GM21529 (cell line): ENCODE measurements around the gene SPOCK1.
"Not testable (repeated sequence)": the region's sequence is repeated elsewhere in the genome, so short reads cannot be mapped to it uniquely, and the experiment has no call there.

ENCODE experiments used
- ATAC-seq: cut with Tn5 transposase; IDR thresholded peaks from one replicate; pipeline ENCODE4 v1.9.1; 2021; ENCODE audit not compliant: unreplicated experiment

Gene SPOCK1

DNA sequence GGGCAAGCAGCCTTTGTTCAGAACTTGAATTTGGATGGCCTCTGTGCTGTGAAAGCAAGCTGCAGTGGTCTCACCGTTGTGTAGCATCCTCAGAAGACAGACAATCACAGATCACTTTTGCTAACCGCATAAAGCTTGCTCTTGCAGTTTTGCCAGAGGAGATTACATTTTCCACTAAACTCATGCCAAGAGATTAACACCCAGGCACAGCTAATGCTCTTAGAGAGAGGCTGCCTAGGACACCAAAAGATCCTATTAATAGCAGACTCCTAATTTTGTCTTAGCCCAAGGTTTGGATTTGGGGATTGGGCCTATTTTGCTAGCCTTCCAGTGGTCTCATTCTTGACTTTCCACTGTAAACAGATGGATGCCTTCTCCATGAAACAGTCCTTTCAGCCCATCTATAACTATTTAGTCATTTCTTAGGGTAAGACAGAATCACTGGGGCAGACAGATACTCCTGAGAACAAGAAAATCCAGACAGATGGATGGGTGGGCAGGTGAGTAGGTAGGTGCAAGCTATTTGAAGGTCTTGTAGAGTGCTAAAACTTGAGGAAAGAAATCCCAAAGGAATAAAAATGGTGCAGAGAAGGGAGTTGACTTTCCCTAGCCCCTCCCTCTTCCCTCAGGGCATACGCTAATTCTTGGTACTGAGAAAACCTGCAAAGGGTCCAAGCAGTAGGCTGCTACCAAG, 506.2 kb downstream of the SPOCK1 start:
- ATAC-seq, result no peak

DNA sequence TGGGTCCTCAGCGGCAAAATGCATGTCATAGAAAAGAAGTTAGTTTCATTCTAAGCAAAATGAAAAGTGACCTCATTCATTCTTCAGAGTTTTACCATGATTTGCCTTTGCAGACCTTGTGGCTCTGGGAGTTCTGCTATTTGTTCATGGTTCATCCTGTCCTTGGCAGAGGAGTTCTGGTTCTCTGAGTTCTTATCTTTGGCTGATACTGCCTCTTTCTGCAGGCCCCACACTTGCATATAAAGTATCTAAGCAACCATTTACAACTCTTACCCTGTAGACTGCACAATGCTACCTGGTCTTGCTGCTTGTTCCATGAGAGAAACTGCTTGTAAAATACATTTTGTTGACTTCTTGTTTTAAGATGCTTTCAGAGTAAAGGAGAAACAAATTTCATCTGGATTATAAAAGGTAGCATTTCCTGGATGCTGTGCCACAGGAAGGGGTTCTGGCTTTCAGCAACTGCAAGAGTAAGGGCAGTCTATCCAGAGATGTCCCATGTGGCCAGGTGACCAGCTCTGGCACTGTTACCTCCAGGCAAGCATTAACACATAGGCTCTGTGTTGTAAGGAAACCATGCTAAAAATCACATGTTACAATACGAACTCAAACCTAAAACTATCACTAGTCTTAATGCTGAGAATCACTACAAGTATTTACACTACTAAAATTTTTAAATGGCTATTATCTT, 513.2 kb downstream of the SPOCK1 start:
- ATAC-seq, result no peak

DNA sequence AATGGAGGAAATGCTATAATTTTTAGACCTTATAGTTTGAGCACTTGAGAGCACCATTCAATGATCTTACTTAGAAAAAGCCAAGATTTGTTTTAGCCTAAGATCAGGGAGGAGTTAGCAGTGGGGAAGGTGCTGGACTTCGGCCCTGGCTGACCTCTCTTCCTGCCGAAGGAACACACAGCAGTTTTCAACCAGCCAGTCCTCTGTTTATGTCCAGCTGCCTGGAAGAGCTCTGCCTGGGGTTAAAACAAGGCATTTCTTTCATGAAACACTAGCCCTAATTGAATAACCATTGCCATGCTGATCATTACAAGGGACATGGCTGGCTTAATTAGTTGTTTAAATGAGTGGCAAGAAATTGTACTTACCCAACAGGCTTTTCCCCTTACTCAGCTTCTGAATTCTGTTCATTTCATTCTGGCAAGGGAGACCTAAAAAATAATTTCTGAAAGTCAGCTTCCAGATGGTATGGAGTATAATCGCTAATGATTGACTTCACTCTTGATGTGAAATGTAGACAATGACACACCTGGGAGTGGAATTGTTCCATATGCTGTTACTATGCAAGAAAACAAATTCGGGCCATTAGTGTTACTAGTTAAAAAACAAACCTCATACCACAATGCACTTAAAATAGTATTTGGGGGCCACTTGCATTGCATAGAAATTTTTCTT, 514.2 kb downstream of the SPOCK1 start:
- ATAC-seq, result no peak

DNA sequence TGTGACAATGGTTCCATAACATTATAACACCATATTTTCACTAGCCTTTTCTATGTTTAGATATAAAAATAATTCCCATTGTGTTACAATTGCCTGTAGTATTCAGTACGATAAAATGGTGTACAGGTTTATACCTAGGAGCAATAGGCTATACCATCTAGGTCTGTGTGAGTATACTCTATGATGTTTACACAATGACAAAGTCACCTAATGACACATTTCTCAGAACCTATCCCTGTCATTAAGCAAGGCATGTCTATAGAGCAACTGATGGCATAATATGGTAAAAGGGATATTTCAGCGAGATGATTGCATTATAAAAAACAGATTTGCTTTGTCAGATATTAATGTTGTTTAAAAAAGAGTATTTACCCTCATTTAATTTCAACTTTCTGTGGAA, 517.2 kb downstream of the SPOCK1 start:
- no peak for ATAC-seq

DNA sequence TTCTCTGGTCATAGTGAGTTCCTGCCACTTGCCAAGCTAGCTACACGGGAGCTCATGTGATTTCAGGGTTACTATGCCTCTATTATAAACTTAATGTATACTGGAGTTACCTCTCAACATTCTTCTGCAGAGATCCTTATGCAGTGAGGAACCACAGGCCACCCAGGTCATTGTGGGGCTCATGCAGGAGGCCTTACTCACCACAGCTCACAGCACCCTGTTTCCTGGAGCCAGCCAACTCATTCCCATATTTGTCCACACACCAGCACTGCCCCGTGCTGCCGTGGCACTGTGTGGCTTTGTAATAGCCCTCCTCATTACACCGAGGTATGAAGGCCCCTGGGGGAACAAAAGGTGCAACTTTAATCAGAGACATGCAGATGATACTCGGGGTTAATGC, 520.0 kb downstream of the SPOCK1 start:
- no peak for ATAC-seq

DNA sequence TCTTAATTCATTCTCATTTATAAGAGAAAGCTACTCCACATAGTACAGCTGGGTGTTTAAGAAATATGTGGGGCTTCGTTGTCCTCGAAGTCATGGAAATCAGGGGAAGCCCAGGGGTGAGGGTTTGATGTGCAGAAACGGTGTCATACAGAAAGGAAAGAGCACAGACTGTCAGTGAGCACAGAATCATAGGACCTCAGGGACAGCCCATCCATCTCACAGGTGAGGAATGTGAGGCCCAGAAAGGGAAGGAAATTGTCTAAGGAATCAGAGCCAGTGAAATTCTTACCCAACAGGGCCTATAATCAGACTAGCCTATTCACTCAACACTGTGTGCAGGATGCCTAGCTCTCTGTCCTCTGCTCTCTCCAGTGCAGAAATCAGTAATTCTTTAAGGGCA, 535.6 kb downstream of the SPOCK1 start:
- no peak for ATAC-seq

DNA sequence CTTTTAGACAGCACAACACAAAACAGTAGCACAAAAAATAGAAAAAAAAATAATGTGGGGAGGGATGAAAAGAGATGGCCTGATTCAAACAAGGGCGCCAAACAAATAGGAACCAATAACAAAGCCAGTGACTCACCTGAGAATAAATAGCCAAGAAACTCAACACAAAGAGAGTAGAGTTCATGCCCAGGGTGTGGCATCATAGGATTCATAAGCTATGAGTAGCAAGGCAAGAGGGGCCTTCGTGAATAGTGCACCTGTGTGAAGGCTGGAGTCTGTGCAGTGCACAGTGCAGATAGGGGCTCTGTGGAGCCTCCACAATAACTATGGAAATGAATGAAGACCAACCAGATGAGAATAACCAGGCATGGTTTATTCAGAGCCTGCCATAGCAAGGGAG, 541.7 kb downstream of the SPOCK1 start:
- no peak for ATAC-seq

DNA sequence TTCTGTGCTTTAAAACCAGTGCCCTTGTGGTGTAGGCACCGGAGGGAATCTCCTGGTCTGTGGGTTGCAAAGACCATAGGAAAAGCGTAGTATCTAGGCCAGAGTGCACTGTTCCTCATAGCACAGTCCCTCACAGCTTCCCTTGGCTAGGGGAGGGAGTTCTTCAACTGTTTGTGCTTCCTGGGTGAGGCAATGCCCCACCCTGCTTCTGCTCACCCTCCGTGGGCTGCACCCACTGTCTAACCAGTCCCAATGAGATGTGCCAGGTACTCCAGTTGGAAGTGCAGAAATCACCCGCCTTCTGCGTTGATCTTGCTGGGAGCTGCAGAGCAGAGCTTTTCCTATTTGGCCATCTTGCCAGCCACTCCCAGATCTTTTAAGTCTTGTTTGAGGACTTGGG, 545.0 kb downstream of the SPOCK1 start:
- not testable (repeated sequence) for ATAC-seq

DNA sequence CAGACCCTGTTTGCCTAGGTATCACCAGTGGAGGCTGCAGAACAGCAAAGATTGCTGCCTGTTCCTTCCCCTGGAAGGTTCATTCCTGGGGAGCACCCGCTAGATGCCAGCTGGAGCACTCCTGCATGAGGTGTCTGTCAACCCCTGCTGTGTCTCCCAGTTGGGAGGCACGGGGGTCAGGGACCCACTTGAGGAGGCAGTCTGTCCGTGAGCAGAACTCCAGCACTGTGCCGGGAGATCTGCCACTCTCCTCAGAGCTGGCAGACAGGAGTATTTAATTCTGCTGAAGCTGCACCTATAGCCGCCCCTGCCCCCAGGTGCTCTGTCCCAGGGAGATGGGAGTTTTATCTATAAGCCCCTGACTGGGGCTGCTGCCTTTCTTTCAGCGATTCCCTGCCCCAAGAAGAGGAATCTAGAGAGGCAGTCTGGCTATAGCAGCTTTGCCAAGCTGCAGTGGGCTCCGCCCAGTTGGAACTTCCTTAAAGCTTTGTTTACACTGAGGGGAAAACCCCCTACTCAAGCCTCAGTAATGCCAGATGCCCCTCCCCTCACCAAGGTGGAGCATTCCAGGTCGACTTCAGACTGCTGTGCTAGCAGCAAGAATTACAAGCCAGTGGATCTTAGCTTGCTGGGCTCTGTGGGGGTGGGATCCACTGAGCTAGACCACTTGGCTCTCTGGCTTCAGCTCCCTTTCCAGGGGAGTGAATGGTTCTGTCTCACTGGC, 545.6 kb downstream of the SPOCK1 start:
- ATAC-seq, result not testable (repeated sequence)

DNA sequence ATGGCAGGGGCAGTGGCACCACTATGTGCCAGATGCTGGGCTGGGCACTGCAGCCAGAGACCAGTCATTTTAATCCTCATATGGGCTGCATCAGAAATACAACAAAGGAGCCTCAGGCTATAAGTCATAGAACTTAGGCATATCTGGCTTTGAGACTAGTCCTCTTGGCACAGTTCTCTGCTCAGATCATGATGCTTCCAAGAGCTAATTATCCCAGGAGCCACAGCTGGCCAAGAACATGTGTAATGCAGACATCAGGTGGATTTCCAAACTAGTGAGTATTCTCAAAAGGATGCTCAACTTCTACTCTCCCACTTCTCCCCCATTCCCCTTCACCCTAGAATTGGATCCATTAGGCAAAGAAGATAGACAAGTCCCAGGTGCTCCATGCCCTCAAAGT, 571.6 kb downstream of the SPOCK1 start:
- ATAC-seq, result no peak

DNA sequence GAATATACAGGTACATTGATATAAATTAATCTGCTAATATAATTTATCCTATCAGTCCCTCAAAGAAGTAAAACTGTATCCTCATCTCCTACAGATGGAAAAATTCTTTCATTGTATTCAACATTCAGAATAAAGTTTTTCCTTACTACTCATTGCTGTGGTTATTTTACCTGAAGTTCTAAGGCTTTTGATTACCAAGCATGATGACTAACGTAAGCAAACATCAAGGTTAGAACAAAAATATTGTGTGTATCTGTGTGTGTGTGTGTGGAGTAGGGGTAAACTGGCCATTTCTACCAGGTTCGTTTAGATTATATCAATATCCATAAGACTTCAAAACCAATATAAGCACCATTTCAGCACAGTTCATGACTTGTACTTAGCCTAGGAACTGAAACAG, 573.1 kb downstream of the SPOCK1 start:
- no peak for ATAC-seq
